ENCODE measurements around the gene PKD1.

GRCh38 chr16:2083409-2083808 lies 52.3 kb downstream of the PKD1 start:
- no peak for TF ChIP-seq CEBPG (CRISPR knock-in tag; IDR thresholded peaks at IDR 0.05)
- no peak for TF ChIP-seq POLR2A (IDR thresholded peaks at IDR 0.05; ENCODE audit: insufficient read depth in 1 of 2, low read depth in 2 of 2, low read length in 2 of 2)
- no peak for TF ChIP-seq CTCF (CRISPR knock-in tag; IDR thresholded peaks at IDR 0.05)
- no peak for TF ChIP-seq ZNF263 (CRISPR knock-in tag; IDR thresholded peaks at IDR 0.05)
- TF ChIP-seq ZNF660 (CRISPR knock-in tag; IDR thresholded peaks at IDR 0.05; ENCODE audit: borderline replicate concordance, low read depth) = no peak
- TF ChIP-seq GLI4 (CRISPR knock-in tag; IDR thresholded peaks at IDR 0.05; ENCODE audit: borderline replicate concordance) = no peak
- TF ChIP-seq CEBPB (IDR thresholded peaks at IDR 0.05; ENCODE audit: borderline replicate concordance, low read depth, low read length) = no peak
- no peak for TF ChIP-seq ZBTB33 (CRISPR knock-in tag; IDR thresholded peaks at IDR 0.05)
